Endometrium (tissue), 2 donors: Measurements from ENCODE around the gene CXCL9.
"Not testable (repeated sequence)": the region's sequence is repeated elsewhere in the genome, so short reads cannot be mapped to it uniquely, and the experiment has no call there.

Experiments
- FAIRE-seq: peaks from 2 replicates; lab custom pipeline; 2012; peaks lifted over from hg19 to GRCh38; lab: Jason Lieb, UNC
- donor health status: control.
- donor health status: control.

The CXCL9 gene

GRCh38 chr4:76007089-76007862, at the start of gene CXCL9:
CXCL9 (minus strand) TSS chr4:76007509; CDS start chr4:76007449, 60 bp downstream.
- no peak for FAIRE-seq

- FAIRE-seq, result no peak
Measured at GRCh38 chr4:76055421-76055820, 48.1 kb upstream of the CXCL9 start.

- FAIRE-seq, result no peak
Measured at GRCh38 chr4:76055016-76055415, 47.7 kb upstream of the CXCL9 start.

- FAIRE-seq, result no peak
Measured at GRCh38 chr4:76053730-76054129, 46.4 kb upstream of the CXCL9 start.

- not testable (repeated sequence) for FAIRE-seq
Measured at GRCh38 chr4:76050560-76051050, 43.3 kb upstream of the CXCL9 start.

GRCh38 chr4:76049860-76050416, 42.6 kb upstream of the CXCL9 start:
- not testable (repeated sequence) for FAIRE-seq

GRCh38 chr4:76044686-76045085, 37.4 kb upstream of the CXCL9 start:
- not testable (repeated sequence) for FAIRE-seq

GRCh38 chr4:76043306-76043705, 36.0 kb upstream of the CXCL9 start:
- FAIRE-seq, result not testable (repeated sequence)

GRCh38 chr4:76042241-76042998, 35.1 kb upstream of the CXCL9 start:
- not testable (repeated sequence) for FAIRE-seq

GRCh38 chr4:76036855-76037254, 29.5 kb upstream of the CXCL9 start:
- no peak for FAIRE-seq

- no peak for FAIRE-seq
Measured at GRCh38 chr4:76035799-76036380, 28.6 kb upstream of the CXCL9 start, which contains the start of gene CXCL11. CXCL11 (minus strand) TSS chr4:76036070; CDS start chr4:76035987, 83 bp downstream.

GRCh38 chr4:76035141-76035540, 27.8 kb upstream of the CXCL9 start:
- no peak for FAIRE-seq

- no peak for FAIRE-seq
Measured at GRCh38 chr4:76029300-76029699, 22.0 kb upstream of the CXCL9 start.

- peak; percentile 41 for FAIRE-seq
Measured at GRCh38 chr4:76028350-76028765, 21.0 kb upstream of the CXCL9 start.

GRCh38 chr4:76024065-76024464, 16.8 kb upstream of the CXCL9 start:
- FAIRE-seq, result no peak

GRCh38 chr4:76023389-76023788, 16.1 kb upstream of the CXCL9 start, which contains the start of gene CXCL10:
CXCL10 (minus strand) TSS chr4:76023497; CDS start chr4:76023431, 66 bp downstream.
- no peak for FAIRE-seq

- FAIRE-seq, result no peak
Measured at GRCh38 chr4:76022677-76023076, 15.4 kb upstream of the CXCL9 start.

- FAIRE-seq, result no peak
Measured at GRCh38 chr4:76022031-76022430, 14.7 kb upstream of the CXCL9 start.

GRCh38 chr4:76017056-76017686, 9.9 kb upstream of the CXCL9 start:
- no peak for FAIRE-seq

GRCh38 chr4:76016393-76016792, 9.1 kb upstream of the CXCL9 start:
- no peak for FAIRE-seq

GRCh38 chr4:76013540-76013939, 6.2 kb upstream of the CXCL9 start:
- FAIRE-seq, result no peak

- FAIRE-seq, result no peak
Measured at GRCh38 chr4:76012388-76012801, 5.1 kb upstream of the CXCL9 start.
